H1 (cell line): ENCODE data around the gene PEX5L. TPM values are rescaled to one million over a fixed set of nuclear protein-coding genes. Genes with fewer than 3 reads are reported as not detected.
A peak's percentile ranks its signal among the peaks of the same experiment; 100 is the strongest.

Experiments
- CTCF ChIA-PET: fragments of 300-600 bp; sonication (Branson Sonifier 250); formaldehyde crosslinking; loops from one replicate; lab custom pipeline; 2021; ENCODE audit not compliant: partially characterized antibody; lab: Charles Lee
- POLR2A ChIA-PET: fragments of 300-600 bp; sonication (Branson Sonifier 250); formaldehyde crosslinking; loops from one replicate; lab custom pipeline; 2021; ENCODE audit warnings: inconsistent platforms; ENCODE audit not compliant: partially characterized antibody; lab: Charles Lee
- DNase-seq, 2 experiments: peaks; one replicate each; pipeline versions ENCODE4 v3.0.0 to v3.0.0-alpha.2; 2010 to 2022; ENCODE audit warnings: low spot score in 2 of 2, low read depth in 1 of 2, mixed read lengths in 1 of 2
- FAIRE-seq: peaks from 2 replicates; lab custom pipeline; 2011; peaks lifted over from hg19 to GRCh38; lab: Jason Lieb, UNC
- H2AFZ ChIP-seq: 2 replicates; pipeline ENCODE4 v1.8.1; 2012; ENCODE audit warnings: low read length, inconsistent platforms
- H2AK5ac ChIP-seq: 2 replicates; pipeline ENCODE4 v1.6.1; 2013; ENCODE audit warnings: low read depth, low read length
- H2BK120ac ChIP-seq: replicated peaks from 2 replicates; pipeline ENCODE3; 2013; ENCODE audit warnings: low read depth, low read length, inconsistent platforms
- H2BK12ac ChIP-seq: 2 replicates; pipeline ENCODE4 v1.6.1; 2013; ENCODE audit warnings: low read depth, low read length
- H2BK15ac ChIP-seq: 2 replicates; pipeline ENCODE4 v1.6.1; 2013; ENCODE audit warnings: low read length
- H2BK20ac ChIP-seq: 2 replicates; pipeline ENCODE4 v1.6.1; 2013; ENCODE audit warnings: low read length
- H2BK5ac ChIP-seq: 2 replicates; pipeline ENCODE4 v1.6.1; 2013; ENCODE audit warnings: low read depth, low read length
- H3K14ac ChIP-seq: 2 replicates; pipeline ENCODE4 v1.6.1; 2013; ENCODE audit warnings: inconsistent platforms; ENCODE audit not compliant: insufficient read length
- H3K18ac ChIP-seq: 2 replicates; pipeline ENCODE4 v1.6.1; 2013; ENCODE audit warnings: low read length; ENCODE audit errors: extremely low read depth
- H3K23ac ChIP-seq: 2 replicates; pipeline ENCODE4 v1.6.1; 2013; ENCODE audit warnings: inconsistent platforms; ENCODE audit not compliant: insufficient read length
- H3K23me2 ChIP-seq: 2 replicates; pipeline ENCODE4 v1.6.1; 2013; ENCODE audit warnings: low read depth, low read length
- H3K27ac ChIP-seq: 2 replicates; pipeline ENCODE4 v1.6.1; 2011; ENCODE audit warnings: low read depth, low read length, inconsistent platforms
- H3K27me3 ChIP-seq, 4 experiments: replicated peaks in 1 of 4; 1 replicate in 1 of 4; 2 replicates in 3 of 4; pipeline versions ENCODE4 v1.6.1 to v1.8.1; 2011 to 2013; ENCODE audit warnings: low read length in 3 of 4, mild to moderate bottlenecking in 3 of 4, inconsistent platforms in 2 of 4, mixed read lengths in 2 of 4, moderate library complexity in 1 of 4; ENCODE audit not compliant: control insufficient read depth in 3 of 4, insufficient read depth in 3 of 4; ENCODE audit errors: extremely low read depth in 1 of 4
- H3K36me3 ChIP-seq, 4 experiments: 2 replicates each; pipeline versions ENCODE4 v1.6.1 to v1.8.1; 2011 to 2013; ENCODE audit warnings: mild to moderate bottlenecking in 4 of 4, low read length in 3 of 4, moderate library complexity in 2 of 4, control low read depth in 1 of 4, inconsistent platforms in 1 of 4; ENCODE audit not compliant: insufficient read depth in 4 of 4, control insufficient read depth in 2 of 4
- H3K4ac ChIP-seq: replicated peaks from 2 replicates; pipeline ENCODE3; 2013; ENCODE audit warnings: low read length, low read depth, mixed read lengths, inconsistent platforms; ENCODE audit not compliant: insufficient read length
- H3K4me1 ChIP-seq, 4 experiments: replicated peaks in 1 of 4; 1 replicate in 1 of 4; 2 replicates in 3 of 4; pipeline versions ENCODE4 v1.6.1 to v1.8.1; 2011 to 2013; ENCODE audit warnings: low read length in 3 of 4, inconsistent platforms in 2 of 4, mixed read lengths in 1 of 4; ENCODE audit not compliant: insufficient read depth in 4 of 4, control insufficient read depth in 3 of 4
- H3K4me2 ChIP-seq, 2 experiments: 2 replicates each; pipeline versions ENCODE4 v1.6.1 to v1.8.1; 2011 to 2013; ENCODE audit warnings: low read depth in 2 of 2, low read length in 2 of 2, control low read depth in 1 of 2, inconsistent platforms in 1 of 2, mild to moderate bottlenecking in 1 of 2; ENCODE audit not compliant: insufficient read depth in 1 of 2
- H3K4me3 ChIP-seq, 4 experiments: fragments of 200-600, 300-600 bp in 1 of 4; sonication (generic), shearing (Covaris generic), sonication (Bioruptor Twin) in 1 of 4; 2 replicates each; pipeline versions ENCODE4 v1.5.1 to v1.8.1; 2011 to 2016; ENCODE audit warnings: low read length in 4 of 4, low read depth in 3 of 4, control low read depth in 2 of 4, inconsistent platforms in 2 of 4, mild to moderate bottlenecking in 2 of 4, mixed read lengths in 1 of 4, moderate library complexity in 1 of 4; ENCODE audit not compliant: insufficient read depth in 2 of 4; ENCODE audit errors: extremely low read depth in 1 of 4
- H3K56ac ChIP-seq: replicated peaks from 2 replicates; pipeline ENCODE3; 2013; ENCODE audit warnings: low read depth, mild to moderate bottlenecking, mixed read lengths, low read length, inconsistent platforms; ENCODE audit not compliant: insufficient read length
- H3K79me1 ChIP-seq: 2 replicates; pipeline ENCODE4 v1.6.1; 2013; ENCODE audit warnings: low read depth, low read length, control low read depth
- H3K79me2 ChIP-seq, 2 experiments: 2 replicates each; pipeline versions ENCODE4 v1.6.1 to v1.8.1; 2012 to 2013; ENCODE audit warnings: low read length in 2 of 2, mild to moderate bottlenecking in 2 of 2, inconsistent platforms in 1 of 2; ENCODE audit not compliant: insufficient read depth in 2 of 2, control insufficient read depth in 1 of 2
- H3K9ac ChIP-seq, 4 experiments: replicated peaks in 1 of 4; 1 replicate in 1 of 4; 2 replicates in 3 of 4; pipeline versions ENCODE4 v1.6.1 to v1.8.1; 2011 to 2013; ENCODE audit warnings: low read depth in 3 of 4, low read length in 3 of 4, control low read depth in 2 of 4, mild to moderate bottlenecking in 2 of 4, moderate library complexity in 2 of 4, inconsistent platforms in 1 of 4; ENCODE audit errors: extremely low read depth in 1 of 4
- H3K9me3 ChIP-seq, 2 experiments: 2 replicates each; pipeline versions ENCODE4 v1.6.1 to v1.8.1; 2012 to 2013; ENCODE audit warnings: mild to moderate bottlenecking in 2 of 2, moderate library complexity in 2 of 2, control low read depth in 1 of 2, inconsistent platforms in 1 of 2, low read depth in 1 of 2, low read length in 1 of 2, mixed read lengths in 1 of 2; ENCODE audit not compliant: insufficient read depth in 2 of 2
- H4K20me1 ChIP-seq, 2 experiments: replicated peaks in 1 of 2; 2 replicates each; pipeline versions ENCODE3 to v1.8.1; 2011 to 2013; ENCODE audit warnings: inconsistent platforms in 2 of 2, low read length in 2 of 2, mild to moderate bottlenecking in 1 of 2; ENCODE audit not compliant: insufficient read depth in 2 of 2, control insufficient read depth in 1 of 2
- H4K5ac ChIP-seq: 2 replicates; pipeline ENCODE4 v1.6.1; 2013; ENCODE audit warnings: low read length, low read depth, mixed read lengths, inconsistent platforms; ENCODE audit not compliant: insufficient read length
- H4K8ac ChIP-seq: 2 replicates; pipeline ENCODE4 v1.8.0; 2013; ENCODE audit warnings: mild to moderate bottlenecking, moderate library complexity, low read length, inconsistent platforms; ENCODE audit not compliant: insufficient read depth; ENCODE audit errors: extremely low read depth
- H4K91ac ChIP-seq: replicated peaks from 2 replicates; pipeline ENCODE3; 2013; ENCODE audit warnings: low read length, mixed read lengths, inconsistent platforms; ENCODE audit not compliant: insufficient read length
- ATF2 ChIP-seq: IDR thresholded peaks from 2 replicates; pipeline ENCODE4 v1.6.1; 2012; ENCODE audit warnings: low read length, inconsistent platforms
- BACH1 ChIP-seq: IDR thresholded peaks from 2 replicates; pipeline ENCODE4 v1.6.1; 2012; ENCODE audit warnings: low read length, improper control_type of control experiment
- CHD2 ChIP-seq: IDR thresholded peaks from 2 replicates; pipeline ENCODE4 v1.6.1; 2012; ENCODE audit warnings: low read length, improper control_type of control experiment
- RAD21 ChIP-seq, 2 experiments: IDR thresholded peaks in 1 of 2; conservative IDR thresholded peaks in 1 of 2; 2 replicates each; pipeline ENCODE4 v1.6.1; 2011; ENCODE audit warnings: low read depth in 2 of 2, low read length in 2 of 2, improper control_type of control experiment in 1 of 2, inconsistent platforms in 1 of 2, mild to moderate bottlenecking in 1 of 2, moderate library complexity in 1 of 2
- SP2 ChIP-seq: IDR thresholded peaks from 2 replicates; pipeline ENCODE4 v1.6.1; 2012; ENCODE audit warnings: mild to moderate bottlenecking, low read length, inconsistent platforms
- WGBS, 2 experiments: shearing (Covaris generic) in 1 of 2; methylation state at CpG; one replicate each; pipeline versions ENCODE4 v1.1.6 to v1.1.7; 2013 to 2015; ENCODE audit warnings: low lambda C conversion rate in 2 of 2, mixed read lengths in 2 of 2, inconsistent platforms in 1 of 2, low coverage in 1 of 2, missing lambda C conversion rate in 1 of 2; ENCODE audit not compliant: insufficient replicate concordance in 2 of 2, insufficient coverage in 1 of 2, insufficient read length in 1 of 2; ENCODE audit errors: extremely low coverage in 1 of 2, missing lambda C conversion rate in 1 of 2; 5-methylcytosine and 5-hydroxymethylcytosine counted together
- polyA plus RNA-seq, 7 experiments: library from polyadenylated mRNA; depleted of rRNA in 3 of 7; stranded (reverse) in 5 of 7; unstranded in 2 of 7; fragments of >200 nt in 5 of 7; fragments of 200-250 nt in 2 of 7; gene quantifications; 1 replicate in 5 of 7; 2 replicates in 1 of 7; 4 replicates in 1 of 7; pipeline versions ENCODE4 v1.2.1 to v1.2.3, GENCODE V29; 2011 to 2013; ENCODE audit warnings: missing spikeins in 2 of 7, mixed read lengths in 2 of 7
- total RNA-seq: library from RNA; stranded (reverse); fragmentation: NEBNext Ultra II Directional; extraction: Animal tissue kit (Norgen Biotek cat#: 25700); gene quantifications from 2 replicates; pipeline ENCODE4 v1.2.1, GENCODE V29; 2021

Gene PEX5L
- total and polyA plus RNA-seq, 2 of the 8 experiments (the other 6 are each of a cell fraction or from before 2014, with no cell fraction given) = 0.80 to 4.2 TPM

GRCh38 chr3:180085122-180085710, 48.5 kb upstream of the PEX5L start:
- H3K14ac ChIP-seq = no peak overlapping the region
- H2BK15ac ChIP-seq = no peak overlapping the region
- no peak overlapping the region for H2BK20ac ChIP-seq
- no peaks in the 10 kb centered on the region for H3K79me2 ChIP-seq
- no peaks in the 10 kb centered on the region for H3K4me1 ChIP-seq
- no peak for FAIRE-seq
- 86% methylated on average over 2 of the region's 2 CpGs; no CpG with 5 or more reads in 1 of the 2 experiments for WGBS, 2 experiments
- H4K8ac ChIP-seq = no peak overlapping the region; the same call in 1 of the 2 replicates
- H3K79me1 ChIP-seq = no peaks in the 10 kb centered on the region
- no peak overlapping the region for H2AK5ac ChIP-seq
- no peak overlapping the region for H2BK120ac ChIP-seq
- no peaks in the 10 kb centered on the region for H3K36me3 ChIP-seq
- no peak overlapping the region for H2AFZ ChIP-seq
- no peak overlapping the region for H3K56ac ChIP-seq
- no peaks in the 10 kb centered on the region for H3K27me3 ChIP-seq
- no peak overlapping the region for H3K27ac ChIP-seq
- no peak for TF ChIP-seq ATF2
- TF ChIP-seq SP2 = no peak
- TF ChIP-seq RAD21 (IDR thresholded peaks at IDR 0.05 in 1 of 2, conservative IDR thresholded peaks at IDR 0.05 in 1 of 2; ENCODE audit: low read depth in 2 of 2, low read length in 2 of 2) = peak in 1 of 2 experiments; percentile 37; a peak in 3 of 4 replicates
- TF ChIP-seq CHD2 = no peak
- no peak for TF ChIP-seq BACH1
- CTCF ChIA-PET = interaction anchor here (0.7 kb wide), 2 partner anchors 61 to 232 kb away, joined by 3 read pairs; no protein-coding TSS in a partner anchor
- POLR2A ChIA-PET = interaction anchor here (0.6 kb wide), 1 partner anchor 274 kb away, joined by 4 read pairs; no protein-coding TSS in a partner anchor
- no peak overlapping the region for H3K23ac ChIP-seq
- no peaks in the 10 kb centered on the region; the same call in 1 of the 2 replicates for H3K23me2 ChIP-seq
- H2BK5ac ChIP-seq = no peak overlapping the region
- H4K20me1 ChIP-seq = no peaks in the 10 kb centered on the region
- DNase-seq = no peak
- no peak overlapping the region for H2BK12ac ChIP-seq
- no peak overlapping the region for H3K18ac ChIP-seq
- H4K5ac ChIP-seq = no peak overlapping the region
- H3K4me2 ChIP-seq = no peak overlapping the region
- H3K9me3 ChIP-seq = no peaks in the 10 kb centered on the region
- peak overlapping the region; percentile 10 for H4K91ac ChIP-seq
- no peak overlapping the region for H3K4ac ChIP-seq
- H3K4me3 ChIP-seq = no peak overlapping the region
- no peak overlapping the region for H3K9ac ChIP-seq
